B cell (primary cell): Measurements from ENCODE around the gene NF2. TPM values are rescaled to one million over a fixed set of nuclear protein-coding genes. Genes with fewer than 3 reads are reported as not detected.

Source experiments
- ATAC-seq: fragments of 200-7000 bp; cut with Tn5 transposase; one replicate; pipeline ENCODE4 v1.10.0; 2021; ENCODE audit warnings: low read depth, mild to moderate bottlenecking, moderate number of reproducible peaks, moderate library complexity
- CTCF ChIA-PET: fragments of 350-600 bp; sonication (Branson Sonifier 250); formaldehyde crosslinking; loops from one replicate; lab custom pipeline; 2021; ENCODE audit warnings: antibody characterized with exemption, inconsistent platforms; lab: Charles Lee
- POLR2A ChIA-PET: fragments of 350-600 bp; sonication (Branson Sonifier 250); formaldehyde crosslinking; loops from one replicate; lab custom pipeline; 2021; ENCODE audit warnings: antibody characterized with exemption; lab: Charles Lee
- DNase-seq: peaks from one replicate; pipeline ENCODE4 v3.0.0; 2013
- H2AFZ ChIP-seq: 2 replicates; pipeline ENCODE4 v1.6.1; 2012; ENCODE audit warnings: mild to moderate bottlenecking, low read depth, low read length; ENCODE audit not compliant: insufficient read depth, poor library complexity, severe bottlenecking
- H3K27ac ChIP-seq, 2 donors: 1 replicate in 1 of 2; 2 replicates in 1 of 2; pipeline ENCODE4 v1.5.1; 2012 to 2013; ENCODE audit warnings: low read length in 2 of 2, mild to moderate bottlenecking in 2 of 2, moderate library complexity in 1 of 2
- H3K27me3 ChIP-seq, 4 experiments: fragments of 200-600 bp in 1 of 4; sonication (generic) in 1 of 4; replicated peaks in 1 of 4; 1 replicate in 2 of 4; 2 replicates in 2 of 4; pipeline versions ENCODE4 v1.6.1 to v1.7.0; 2013 to 2016; ENCODE audit warnings: low read length in 3 of 4, mild to moderate bottlenecking in 2 of 4, mixed read lengths in 1 of 4, moderate library complexity in 1 of 4; ENCODE audit not compliant: insufficient read depth in 4 of 4, control insufficient read depth in 3 of 4; ENCODE audit errors: control extremely low read depth in 1 of 4
- H3K36me3 ChIP-seq, 2 experiments: replicated peaks in 1 of 2; 1 replicate in 1 of 2; 2 replicates in 1 of 2; pipeline versions ENCODE4 v1.6.1 to v1.7.1; 2013; ENCODE audit warnings: low read length in 1 of 2; ENCODE audit not compliant: insufficient read depth in 2 of 2, control insufficient read depth in 1 of 2; ENCODE audit errors: control extremely low read depth in 1 of 2, extremely low read depth in 1 of 2
- H3K4me1 ChIP-seq, 2 donors: fragments of 200-600 bp in 1 of 2; sonication (generic) in 1 of 2; 1 replicate in 1 of 2; 2 replicates in 1 of 2; pipeline versions ENCODE4 v1.5.1 to v1.6.1; 2013 to 2017; ENCODE audit warnings: low read length in 2 of 2; ENCODE audit not compliant: control insufficient read depth in 2 of 2, insufficient read depth in 2 of 2
- H3K4me2 ChIP-seq: replicated peaks from 2 replicates; pipeline ENCODE3; 2012; ENCODE audit warnings: mild to moderate bottlenecking, low read depth, low read length; ENCODE audit not compliant: poor library complexity, severe bottlenecking
- H3K4me3 ChIP-seq, 5 experiments: fragments of 200-600 bp in 1 of 5; sonication (generic) in 1 of 5; 1 replicate in 3 of 5; 2 replicates in 2 of 5; pipeline versions ENCODE4 v1.5.1 to v1.7.0; 2011 to 2016; ENCODE audit warnings: low read length in 4 of 5, mild to moderate bottlenecking in 4 of 5, low read depth in 2 of 5, control low read depth in 1 of 5, moderate library complexity in 1 of 5; ENCODE audit not compliant: insufficient read depth in 1 of 5; ENCODE audit errors: control extremely low read depth in 1 of 5, extremely low read depth in 1 of 5
- H3K79me2 ChIP-seq: fragments of 200-600 bp; sonication (generic); one replicate; pipeline ENCODE4 v1.6.0; 2016; ENCODE audit warnings: low read length; ENCODE audit not compliant: control insufficient read depth, insufficient read depth
- H3K9ac ChIP-seq: fragments of 200-600 bp; sonication (generic); 2 replicates; pipeline ENCODE4 v1.6.1; 2017; ENCODE audit warnings: mild to moderate bottlenecking, low read length, moderate library complexity
- H3K9me3 ChIP-seq, 3 donors: one replicate each; pipeline versions ENCODE4 v1.6.1 to v1.7.1; 2013; ENCODE audit warnings: low read length in 2 of 3; ENCODE audit not compliant: control insufficient read depth in 2 of 3, insufficient read depth in 1 of 3; ENCODE audit errors: control extremely low read depth in 1 of 3
- H4K20me1 ChIP-seq: 2 replicates; pipeline ENCODE4 v1.6.0; 2012; ENCODE audit warnings: mild to moderate bottlenecking, low read length; ENCODE audit not compliant: insufficient read depth, control insufficient read depth, poor library complexity, severe bottlenecking
- H3K27ac Mint-ChIP-seq: one replicate; pipeline ENCODE4 v1.8.0; 2021; ENCODE audit warnings: mixed read lengths
- H3K27me3 Mint-ChIP-seq: one replicate; pipeline ENCODE4 v1.8.0; 2021; ENCODE audit warnings: mixed read lengths
- H3K4me1 Mint-ChIP-seq: one replicate; pipeline ENCODE4 v1.8.0; 2021; ENCODE audit warnings: mixed read lengths
- H3K4me3 Mint-ChIP-seq: one replicate; pipeline ENCODE4 v1.8.0; 2021; ENCODE audit warnings: mixed read lengths
- H3K9me3 Mint-ChIP-seq: one replicate; pipeline ENCODE4 v1.8.0; 2022; ENCODE audit warnings: mixed read lengths; ENCODE audit not compliant: insufficient read depth
- EZH2 ChIP-seq: IDR thresholded peaks from 2 replicates; pipeline ENCODE4 v1.6.1; 2012; ENCODE audit warnings: borderline replicate concordance, low read depth, mild to moderate bottlenecking, moderate library complexity, low read length; ENCODE audit not compliant: insufficient read depth, poor library complexity, severe bottlenecking
- WGBS: methylation state at CpG from one replicate; pipeline ENCODE4 v1.1.5; 2013; ENCODE audit warnings: missing lambda C conversion rate; ENCODE audit not compliant: insufficient coverage; 5-methylcytosine and 5-hydroxymethylcytosine counted together
- intact Hi-C: fragments of 100-400 bp; cut with micrococcal nuclease; formaldehyde crosslinking; loops from one replicate; pipeline ENCODE4 v1.10.0; 2022
- polyA plus RNA-seq: library from polyadenylated mRNA; depleted of rRNA; stranded (reverse); fragments of >200 nt; gene quantifications from 2 replicates; pipeline ENCODE4 v1.2.3, GENCODE V29; 2012
- total RNA-seq, 2 donors: library from RNA; stranded (reverse); fragments of 120-200 nt in 1 of 2; gene quantifications; 1 replicate in 1 of 2; 2 replicates in 1 of 2; pipeline versions ENCODE4 v1.2.3 to v1.2.4, GENCODE V29; 2013 to 2022
- TF ChIP-seq, protein P1 (sequence below): fragments of 200-600 bp; IDR thresholded peaks from one replicate; pipeline ENCODE4 v1.8.0; 2022; ENCODE audit warnings: antibody characterized with exemption, mild to moderate bottlenecking

Gene NF2
- total and polyA plus RNA-seq, 2 donors (not counting 1 experiment from before 2014, with no cell fraction given) = 9.4 to 26.6 TPM

DNA sequence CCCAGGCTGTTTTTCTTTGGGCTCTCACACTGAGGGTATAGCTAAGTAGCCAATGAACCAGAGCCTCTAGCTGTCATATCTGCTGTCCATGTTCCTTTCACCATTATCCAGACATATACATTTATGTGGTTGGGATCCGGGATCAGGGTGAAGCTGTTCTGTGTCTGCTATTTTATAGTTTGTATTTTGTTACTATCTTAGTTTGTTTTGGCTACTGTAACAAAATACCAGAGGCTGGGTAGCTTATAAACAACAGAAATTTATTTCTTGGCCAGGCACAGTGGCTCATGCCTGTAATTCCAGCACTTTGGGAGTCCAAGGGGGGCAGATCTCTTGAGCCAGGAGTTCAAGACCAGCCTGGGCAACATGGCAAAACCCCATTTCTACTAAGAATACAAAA, 75.9 kb downstream of the NF2 start:
- ChIA-PET POLR2A (no interaction called here), CTCF (interaction anchor here (1.2 kb wide), 1 partner anchor 326 kb away, joined by 3 read pairs; no protein-coding TSS in a partner anchor)
- Mint-ChIP-seq H3K9me3 (no peaks in the 10 kb centered on the region), H3K27ac (no peak overlapping the region), H3K27me3 (no peaks in the 10 kb centered on the region), H3K4me1 (no peaks in the 10 kb centered on the region), H3K4me3 (no peak overlapping the region)
- Histone ChIP-seq H3K4me1 (no peaks in the 10 kb centered on the region), H4K20me1 (no peaks in the 10 kb centered on the region), H3K4me2 (no peak overlapping the region), H3K27ac (no peak overlapping the region), H2AFZ (no peak overlapping the region), H3K4me3 (no peak overlapping the region), H3K36me3 (peaks cover 0 to 67% of the 10 kb centered on the region in 2 experiments), H3K9me3 (no peaks in the 10 kb centered on the region), H3K27me3 (no peaks in the 10 kb centered on the region), H3K9ac (no peak overlapping the region), H3K79me2 (no peaks in the 10 kb centered on the region)
- TF ChIP-seq, protein P1, sequence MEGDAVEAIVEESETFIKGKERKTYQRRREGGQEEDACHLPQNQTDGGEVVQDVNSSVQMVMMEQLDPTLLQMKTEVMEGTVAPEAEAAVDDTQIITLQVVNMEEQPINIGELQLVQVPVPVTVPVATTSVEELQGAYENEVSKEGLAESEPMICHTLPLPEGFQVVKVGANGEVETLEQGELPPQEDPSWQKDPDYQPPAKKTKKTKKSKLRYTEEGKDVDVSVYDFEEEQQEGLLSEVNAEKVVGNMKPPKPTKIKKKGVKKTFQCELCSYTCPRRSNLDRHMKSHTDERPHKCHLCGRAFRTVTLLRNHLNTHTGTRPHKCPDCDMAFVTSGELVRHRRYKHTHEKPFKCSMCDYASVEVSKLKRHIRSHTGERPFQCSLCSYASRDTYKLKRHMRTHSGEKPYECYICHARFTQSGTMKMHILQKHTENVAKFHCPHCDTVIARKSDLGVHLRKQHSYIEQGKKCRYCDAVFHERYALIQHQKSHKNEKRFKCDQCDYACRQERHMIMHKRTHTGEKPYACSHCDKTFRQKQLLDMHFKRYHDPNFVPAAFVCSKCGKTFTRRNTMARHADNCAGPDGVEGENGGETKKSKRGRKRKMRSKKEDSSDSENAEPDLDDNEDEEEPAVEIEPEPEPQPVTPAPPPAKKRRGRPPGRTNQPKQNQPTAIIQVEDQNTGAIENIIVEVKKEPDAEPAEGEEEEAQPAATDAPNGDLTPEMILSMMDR = no peak
- no peak for TF ChIP-seq EZH2
- intact Hi-C loops = no loop called here
- DNase-seq (no peak), ATAC-seq (no peak)
- WGBS = no CpG with 5 or more reads among the region's 1 CpG

DNA sequence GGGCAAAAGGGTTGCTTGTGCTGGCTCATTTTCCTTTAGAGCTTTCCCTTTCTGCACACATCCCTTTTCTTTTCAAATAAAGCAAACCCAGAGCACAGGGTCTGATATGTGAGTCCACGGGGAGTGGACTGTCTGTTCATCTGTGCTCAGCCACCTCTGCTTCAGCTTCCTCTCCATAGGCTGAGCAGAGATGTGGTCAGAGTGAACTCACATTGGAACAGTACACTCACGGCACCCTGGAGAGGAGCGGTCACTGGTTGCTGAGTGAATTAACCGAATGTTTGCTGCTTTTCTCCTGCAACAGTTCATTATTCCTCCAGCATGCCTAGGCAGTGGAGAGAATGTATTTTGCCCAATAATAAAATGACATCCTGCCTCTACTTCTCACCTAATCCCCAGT, 80.1 kb downstream of the NF2 start:
- Histone ChIP-seq H3K27ac (no peak overlapping the region), H3K36me3 (peaks cover 0 to 53% of the 10 kb centered on the region in 2 experiments), H3K9me3 (no peaks in the 10 kb centered on the region), H3K4me3 (no peak overlapping the region), H3K9ac (no peak overlapping the region), H3K27me3 (no peaks in the 10 kb centered on the region), H3K4me2 (no peak overlapping the region), H2AFZ (no peak overlapping the region), H3K4me1 (no peaks in the 10 kb centered on the region), H3K79me2 (no peaks in the 10 kb centered on the region), H4K20me1 (no peaks in the 10 kb centered on the region)
- 100% methylated on average over 1 of the region's 4 CpGs for WGBS
- Mint-ChIP-seq H3K27me3 (no peaks in the 10 kb centered on the region), H3K4me1 (no peaks in the 10 kb centered on the region), H3K4me3 (no peak overlapping the region), H3K27ac (no peak overlapping the region), H3K9me3 (no peaks in the 10 kb centered on the region)
- no peak for TF ChIP-seq EZH2
- TF ChIP-seq, protein P1 = no peak
- DNase-seq (no peak), ATAC-seq (no peak)
- POLR2A ChIA-PET = no interaction called here
- CTCF ChIA-PET = no interaction called here
- intact Hi-C loops = no loop called here
